ENCODE measurements around the gene GOLGA8S. TPM values are rescaled to one million over a fixed set of nuclear protein-coding genes. Genes with fewer than 3 reads are reported as not detected.
"Not testable (repeated sequence)": the region's sequence is repeated elsewhere in the genome, so short reads cannot be mapped to it uniquely, and the experiment has no call there.

GOLGA8S gene
- total RNA-seq (2013; cell fraction: nucleolus; rRNA removed): not detected in 2 replicates
- total RNA-seq (2014; rRNA removed) (not detected in 2 replicates), total RNA-seq (2014; rRNA removed; fragmentation: Illumina TruSeq; extraction: Trizol) (not detected in 2 replicates), total RNA-seq (2021) (not detected in 2 replicates), polyA plus RNA-seq (2011; rRNA removed) (0.04 and 0.14 TPM in 2 replicates), polyA plus RNA-seq (2014; fragmentation: Illumina TruSeq; extraction: Trizol) (0.01 TPM in 1 of 2 replicates, not detected in the other), polyA plus RNA-seq (2014; fragmentation: Nextera tagmentation; extraction: Ambion mirVana) (not detected), polyA plus RNA-seq (2014; rRNA removed) (0.03 TPM in 1 of 2 replicates, not detected in the other), polyA plus RNA-seq (2016; fragmentation: Nextera tagmentation; extraction: Ambion mirVana) (not detected), polyA minus RNA-seq (2011; rRNA and poly(A)+ RNA removed) (not detected in 2 replicates), Bru-seq, nascent RNA (percentile 8 among the genes with signal in this experiment), BruChase-seq, experiment 1, labeled RNA remaining after a 6-hour chase (percentile 9 among the genes with signal in this experiment), BruChase-seq, experiment 2, labeled RNA remaining after a 2-hour chase (not detected)
- not detected for polyA plus RNA-seq (2011; ENCODE audit: low read depth)
- 0.02 and 0.03 TPM in 2 replicates for polyA plus RNA-seq (2011; cell fraction: cytosol; rRNA removed)
- polyA plus RNA-seq (2011; cell fraction: nucleus; rRNA removed): 0.06 and 0.10 TPM in 2 replicates
- polyA plus RNA-seq (2012): not detected in 2 replicates
- polyA minus RNA-seq (2011; cell fraction: cytosol; rRNA and poly(A)+ RNA removed): not detected in 2 replicates
- polyA minus RNA-seq (2011; cell fraction: nucleus; rRNA and poly(A)+ RNA removed): not detected in 2 replicates
- long read RNA-seq, experiment 1: 0 reads
- long read RNA-seq, experiment 2: 0 reads

GRCh38 chr15:23354448-23354847, at the start of gene GOLGA8S:
GOLGA8S (plus strand) TSS chr15:23354748; CDS start chr15:23354810, 62 bp downstream.
- H3K27ac ChIP-seq (ENCODE audit: control insufficient read depth, insufficient read depth); RAD21 ChIA-PET (ENCODE audit: unreplicated experiment); H3K9me3 ChIP-seq (replicated peaks; ENCODE audit: control insufficient read depth, insufficient read depth, low read length); DNase-seq (ENCODE audit: low read depth, low spot score); H3K4me2 ChIP-seq (ENCODE audit: control insufficient read depth, insufficient read depth); FAIRE-seq; H3K4me3 ChIP-seq; POLR2A ChIA-PET; H3K27me3 ChIP-seq (replicated peaks in 1 of 2; ENCODE audit: control insufficient read depth in 2 of 2, insufficient read depth in 2 of 2, low read length in 1 of 2); BruUV-seq (replicated peaks); H3K4me1 ChIP-seq (ENCODE audit: control insufficient read depth, insufficient read depth, low read length); H4K20me1 ChIP-seq (ENCODE audit: control insufficient read depth, insufficient read depth); intact Hi-C loops (cut with micrococcal nuclease; ENCODE audit: unreplicated experiment); SMC1A ChIA-PET (ENCODE audit: uncharacterized antibody, unreplicated experiment); ATAC-seq; in situ Hi-C loops (cut with MboI); H3K79me2 ChIP-seq (ENCODE audit: control insufficient read depth, insufficient read depth, low read length); H2AFZ ChIP-seq (ENCODE audit: control insufficient read depth, low read depth, low read length); CTCF ChIA-PET; H3K9ac ChIP-seq (ENCODE audit: control insufficient read depth, insufficient read depth, low read length); H3K36me3 ChIP-seq (ENCODE audit: control insufficient read depth in 2 of 2, insufficient read depth in 2 of 2, low read length in 1 of 2): not testable (repeated sequence)
- WGBS (ENCODE audit: insufficient coverage, insufficient replicate concordance, low lambda C conversion rate, missing lambda C conversion rate): no CpG with 5 or more reads among the region's 8 CpGs

- intact Hi-C loops (cut with micrococcal nuclease; ENCODE audit: unreplicated experiment); SMC1A ChIA-PET (ENCODE audit: uncharacterized antibody, unreplicated experiment); DNase-seq (ENCODE audit: low read depth, low spot score); H3K79me2 ChIP-seq (ENCODE audit: control insufficient read depth, insufficient read depth, low read length); FAIRE-seq; RAD21 ChIA-PET (ENCODE audit: unreplicated experiment); H4K20me1 ChIP-seq (ENCODE audit: control insufficient read depth, insufficient read depth); H3K27ac ChIP-seq (ENCODE audit: control insufficient read depth, insufficient read depth); H3K36me3 ChIP-seq (ENCODE audit: control insufficient read depth in 2 of 2, insufficient read depth in 2 of 2, low read length in 1 of 2); ATAC-seq; H3K4me1 ChIP-seq (ENCODE audit: control insufficient read depth, insufficient read depth, low read length); H2AFZ ChIP-seq (ENCODE audit: control insufficient read depth, low read depth, low read length); H3K9me3 ChIP-seq (replicated peaks; ENCODE audit: control insufficient read depth, insufficient read depth, low read length); CTCF ChIA-PET; H3K9ac ChIP-seq (ENCODE audit: control insufficient read depth, insufficient read depth, low read length); BruUV-seq (replicated peaks); H3K27me3 ChIP-seq (replicated peaks in 1 of 2; ENCODE audit: control insufficient read depth in 2 of 2, insufficient read depth in 2 of 2, low read length in 1 of 2); in situ Hi-C loops (cut with MboI); POLR2A ChIA-PET: not testable (repeated sequence)
- 47% methylated on average over 4 of the region's 4 CpGs for WGBS (ENCODE audit: insufficient coverage, insufficient replicate concordance, low lambda C conversion rate, missing lambda C conversion rate)
- Histone ChIP-seq H3K4me2 (ENCODE audit: control insufficient read depth, insufficient read depth) (peak overlapping the region; percentile 26; the same call in 1 of the 2 replicates), H3K4me3 (peak overlapping the region; percentile 79)
Measured at GRCh38 chr15:23304805-23305204, 49.7 kb upstream of the GOLGA8S start.

- FAIRE-seq; H3K4me1 ChIP-seq (ENCODE audit: control insufficient read depth, insufficient read depth, low read length); POLR2A ChIA-PET; H3K36me3 ChIP-seq (ENCODE audit: control insufficient read depth in 2 of 2, insufficient read depth in 2 of 2, low read length in 1 of 2); H3K27me3 ChIP-seq (replicated peaks in 1 of 2; ENCODE audit: control insufficient read depth in 2 of 2, insufficient read depth in 2 of 2, low read length in 1 of 2); SMC1A ChIA-PET (ENCODE audit: uncharacterized antibody, unreplicated experiment); H2AFZ ChIP-seq (ENCODE audit: control insufficient read depth, low read depth, low read length); ATAC-seq; CTCF ChIA-PET; H4K20me1 ChIP-seq (ENCODE audit: control insufficient read depth, insufficient read depth); H3K27ac ChIP-seq (ENCODE audit: control insufficient read depth, insufficient read depth); H3K9me3 ChIP-seq (replicated peaks; ENCODE audit: control insufficient read depth, insufficient read depth, low read length); BruUV-seq (replicated peaks); in situ Hi-C loops (cut with MboI); H3K9ac ChIP-seq (ENCODE audit: control insufficient read depth, insufficient read depth, low read length); DNase-seq (ENCODE audit: low read depth, low spot score); H3K4me2 ChIP-seq (ENCODE audit: control insufficient read depth, insufficient read depth); RAD21 ChIA-PET (ENCODE audit: unreplicated experiment); intact Hi-C loops (cut with micrococcal nuclease; ENCODE audit: unreplicated experiment); H3K79me2 ChIP-seq (ENCODE audit: control insufficient read depth, insufficient read depth, low read length): not testable (repeated sequence)
- H3K4me3 ChIP-seq: 0 out of 2 replicates have a peak overlapping the region, but pooled peaks have one; percentile 36
- WGBS (ENCODE audit: insufficient coverage, insufficient replicate concordance, low lambda C conversion rate, missing lambda C conversion rate): 97% methylated on average over 7 of the region's 7 CpGs
Measured at GRCh38 chr15:23305921-23306320, 48.6 kb upstream of the GOLGA8S start.

- H3K79me2 ChIP-seq (ENCODE audit: control insufficient read depth, insufficient read depth, low read length); SMC1A ChIA-PET (ENCODE audit: uncharacterized antibody, unreplicated experiment); ATAC-seq; FAIRE-seq; POLR2A ChIA-PET; RAD21 ChIA-PET (ENCODE audit: unreplicated experiment); CTCF ChIA-PET; H3K4me3 ChIP-seq; H3K27me3 ChIP-seq (replicated peaks in 1 of 2; ENCODE audit: control insufficient read depth in 2 of 2, insufficient read depth in 2 of 2, low read length in 1 of 2); in situ Hi-C loops (cut with MboI); H2AFZ ChIP-seq (ENCODE audit: control insufficient read depth, low read depth, low read length); BruUV-seq (replicated peaks); DNase-seq (ENCODE audit: low read depth, low spot score); H3K27ac ChIP-seq (ENCODE audit: control insufficient read depth, insufficient read depth); H3K4me1 ChIP-seq (ENCODE audit: control insufficient read depth, insufficient read depth, low read length); H3K36me3 ChIP-seq (ENCODE audit: control insufficient read depth in 2 of 2, insufficient read depth in 2 of 2, low read length in 1 of 2); H3K9ac ChIP-seq (ENCODE audit: control insufficient read depth, insufficient read depth, low read length); intact Hi-C loops (cut with micrococcal nuclease; ENCODE audit: unreplicated experiment); H3K9me3 ChIP-seq (replicated peaks; ENCODE audit: control insufficient read depth, insufficient read depth, low read length); H3K4me2 ChIP-seq (ENCODE audit: control insufficient read depth, insufficient read depth); H4K20me1 ChIP-seq (ENCODE audit: control insufficient read depth, insufficient read depth): not testable (repeated sequence)
- 83% methylated on average over 13 of the region's 13 CpGs for WGBS (ENCODE audit: insufficient coverage, insufficient replicate concordance, low lambda C conversion rate, missing lambda C conversion rate)
Measured at GRCh38 chr15:23311233-23311632, 43.3 kb upstream of the GOLGA8S start.
